HL-60/S4 (cell line): Measurements from ENCODE around the gene ARMCX5.

Experiments used
- in situ Hi-C: fragments of 300-500 bp; cut with MboI; formaldehyde crosslinking; loops from 2 replicates; pipeline ENCODE4 v1.14.3; 2022; ENCODE audit warnings: low sequenced_read_pairs

Gene ARMCX5

GRCh38 chrX:102599084-102599950 is at the start of gene ARMCX5:
ARMCX5 (plus strand) TSS chrX:102599515; CDS start chrX:102602142, 2,627 bp downstream.
- in situ Hi-C loops, result no loop called here

DNA sequence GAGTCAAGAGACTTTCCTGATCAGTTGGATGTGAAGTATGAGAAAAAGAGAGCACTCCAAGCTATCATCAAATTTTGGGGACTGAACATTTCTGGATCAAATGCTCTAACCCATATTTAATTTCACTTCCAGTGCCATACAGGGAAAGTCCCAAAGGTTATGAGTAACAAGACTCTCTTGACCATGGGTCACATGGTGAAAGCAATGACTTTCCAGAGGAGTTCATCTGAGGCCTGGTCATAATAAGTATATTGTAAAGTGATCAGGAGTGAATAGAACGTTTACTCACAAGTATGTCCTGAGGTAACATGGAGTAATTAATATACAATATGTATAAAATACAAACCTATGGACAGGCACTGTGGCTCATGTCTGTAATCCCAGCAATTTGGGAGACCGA is 40.7 kb upstream of the ARMCX5 start:
- in situ Hi-C loops, result no loop called here

DNA sequence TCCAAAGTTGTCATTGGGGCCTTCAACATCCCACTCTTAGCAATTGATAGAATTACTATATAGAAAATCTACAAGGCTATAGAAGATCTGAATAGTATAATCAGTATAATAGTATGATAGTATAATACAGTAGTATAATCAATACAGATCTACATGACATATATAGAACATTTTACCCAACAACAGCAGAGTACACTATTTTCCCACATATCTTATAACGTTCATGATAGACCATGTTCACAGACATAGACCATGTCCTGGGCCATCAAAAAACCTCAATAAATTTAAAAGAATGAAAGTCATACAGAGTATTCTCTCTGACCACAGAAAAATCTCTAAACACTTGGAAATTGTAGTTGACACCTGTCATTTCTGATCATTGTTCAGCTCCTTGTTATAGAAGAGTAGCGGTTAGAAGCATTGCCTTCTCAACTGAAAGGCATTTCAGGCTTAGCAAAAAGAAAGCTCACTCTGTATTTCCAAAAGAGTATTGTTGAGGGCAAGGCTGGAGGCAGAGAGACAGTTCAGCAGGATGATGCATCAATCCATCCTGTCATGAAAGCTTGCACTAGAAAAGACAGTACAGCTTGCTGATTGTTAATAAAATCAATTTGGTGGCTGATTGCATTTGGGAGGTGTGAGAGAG is 38.8 kb upstream of the ARMCX5 start:
- in situ Hi-C loops, result no loop called here

GRCh38 chrX:102580891-102581290 is 18.4 kb upstream of the ARMCX5 start:
- in situ Hi-C loops, result no loop called here

DNA sequence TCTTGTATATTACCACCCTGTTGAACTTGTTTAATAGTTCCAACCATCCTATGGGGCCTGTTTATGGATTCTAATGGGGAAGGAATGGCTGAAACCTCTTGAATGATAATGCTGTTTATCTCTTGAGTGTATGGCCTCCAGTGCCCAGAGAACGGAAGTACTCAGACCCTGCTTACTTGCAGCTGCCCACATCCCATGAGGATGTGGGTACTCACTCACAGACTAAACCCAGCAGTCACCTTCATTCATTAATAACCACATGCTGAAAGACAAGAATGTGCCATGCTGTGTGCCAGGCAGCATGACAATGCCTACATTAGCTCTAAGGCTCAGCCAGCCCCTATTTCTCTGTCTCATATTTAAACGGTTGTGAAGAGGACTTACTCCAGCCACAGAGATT is 5.9 kb upstream of the ARMCX5 start:
- in situ Hi-C loops, result no loop called here

DNA sequence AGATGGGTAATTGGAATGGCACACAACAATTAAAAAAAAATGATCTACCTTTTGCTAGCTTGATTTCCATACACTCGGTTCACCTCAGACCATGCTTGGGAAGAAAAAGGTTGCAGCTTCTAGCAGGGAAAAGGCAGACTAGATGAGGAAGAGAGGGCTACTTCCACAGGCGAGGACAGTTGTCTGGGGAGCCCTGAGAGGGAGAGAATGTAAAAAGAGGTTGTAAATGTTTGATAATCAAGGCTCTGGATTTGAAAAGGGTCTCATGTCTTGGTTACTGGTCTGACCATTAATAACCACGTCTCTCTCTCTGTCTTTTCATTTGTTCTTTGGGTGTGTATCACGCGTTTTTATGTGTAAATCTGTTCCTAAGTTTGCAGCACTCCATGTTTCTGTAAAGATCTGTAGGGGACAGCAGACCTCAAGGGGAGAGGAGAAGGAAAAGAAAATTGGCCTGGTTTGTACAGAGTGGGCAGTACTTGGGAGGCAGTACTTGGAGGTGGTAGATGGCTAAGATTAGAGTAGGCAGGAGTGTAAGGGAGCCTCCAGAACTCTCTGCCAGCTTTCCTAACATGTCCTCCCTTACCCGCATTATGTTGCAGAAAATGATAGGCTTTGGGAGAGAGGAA is 750 bp downstream of the ARMCX5 start:
- in situ Hi-C loops, result loop anchor here (25.0 kb wide), 1 partner anchor 112 kb away; the partner anchor contains the start of genes GPRASP2 and GPRASP3

GRCh38 chrX:102604327-102604726 is 5.0 kb downstream of the ARMCX5 start:
- in situ Hi-C loops, result loop anchor here (25.0 kb wide), 1 partner anchor 108 kb away; the partner anchor contains the start of genes GPRASP2 and GPRASP3

GRCh38 chrX:102606115-102606514 is 6.8 kb downstream of the ARMCX5 start:
- in situ Hi-C loops, result loop anchor here (25.0 kb wide), 1 partner anchor 106 kb away; the partner anchor contains the start of genes GPRASP2 and GPRASP3

- in situ Hi-C loops, result loop anchor here (25.0 kb wide), 1 partner anchor 101 kb away; the partner anchor contains the start of genes GPRASP2 and GPRASP3
Measured at GRCh38 chrX:102610905-102611304, 11.6 kb downstream of the ARMCX5 start.

- in situ Hi-C loops, result loop anchor here (25.0 kb wide), 1 partner anchor 88 kb away; the partner anchor contains the start of genes GPRASP2 and GPRASP3
Measured at GRCh38 chrX:102624105-102624504, 24.8 kb downstream of the ARMCX5 start.

- in situ Hi-C loops, result no loop called here
Measured at GRCh38 chrX:102627640-102628039, 28.3 kb downstream of the ARMCX5 start.

DNA sequence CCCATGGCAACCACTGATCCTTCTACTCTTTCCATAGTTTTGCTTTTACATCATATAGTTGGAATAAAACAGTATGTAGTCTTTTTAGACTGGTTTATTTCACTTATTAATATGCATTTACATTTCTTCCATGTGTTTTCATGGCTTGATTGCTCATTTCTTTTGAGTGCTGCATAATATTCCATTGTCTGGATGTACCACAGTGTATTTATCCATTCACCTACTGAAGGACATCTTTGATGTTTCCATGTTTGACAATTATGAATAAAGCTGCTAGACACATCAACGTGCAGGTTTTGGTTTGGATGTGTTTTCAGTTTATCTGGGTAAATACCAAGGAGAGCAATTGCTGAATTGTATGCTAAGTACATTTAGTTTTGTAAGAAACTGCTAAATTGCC is 38.2 kb downstream of the ARMCX5 start:
- in situ Hi-C loops, result no loop called here

DNA sequence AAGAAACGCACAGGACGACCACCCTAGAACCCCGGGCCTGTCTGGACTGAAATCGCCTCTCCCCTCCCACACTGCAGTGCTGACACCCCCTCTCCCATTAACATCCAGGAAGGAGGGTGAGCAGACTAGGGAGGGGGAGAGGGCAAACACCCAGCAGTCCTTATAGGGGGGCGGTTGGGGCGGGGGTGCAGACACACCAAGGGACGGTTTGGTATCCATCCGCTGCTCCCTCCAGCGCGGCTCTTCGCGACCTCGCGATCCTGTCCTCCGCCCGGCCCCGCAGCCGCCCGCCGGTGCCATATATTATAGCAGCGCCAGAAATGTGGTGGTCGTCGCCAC is 51.6 kb downstream of the ARMCX5 start:
- in situ Hi-C loops, result no loop called here

- in situ Hi-C loops, result no loop called here
Measured at GRCh38 chrX:102651242-102652011, 52.1 kb downstream of the ARMCX5 start, which contains the start of gene GPRASP1. GPRASP1 (plus strand) TSS chrX:102651483; CDS start chrX:102653914, 2,431 bp downstream.

DNA sequence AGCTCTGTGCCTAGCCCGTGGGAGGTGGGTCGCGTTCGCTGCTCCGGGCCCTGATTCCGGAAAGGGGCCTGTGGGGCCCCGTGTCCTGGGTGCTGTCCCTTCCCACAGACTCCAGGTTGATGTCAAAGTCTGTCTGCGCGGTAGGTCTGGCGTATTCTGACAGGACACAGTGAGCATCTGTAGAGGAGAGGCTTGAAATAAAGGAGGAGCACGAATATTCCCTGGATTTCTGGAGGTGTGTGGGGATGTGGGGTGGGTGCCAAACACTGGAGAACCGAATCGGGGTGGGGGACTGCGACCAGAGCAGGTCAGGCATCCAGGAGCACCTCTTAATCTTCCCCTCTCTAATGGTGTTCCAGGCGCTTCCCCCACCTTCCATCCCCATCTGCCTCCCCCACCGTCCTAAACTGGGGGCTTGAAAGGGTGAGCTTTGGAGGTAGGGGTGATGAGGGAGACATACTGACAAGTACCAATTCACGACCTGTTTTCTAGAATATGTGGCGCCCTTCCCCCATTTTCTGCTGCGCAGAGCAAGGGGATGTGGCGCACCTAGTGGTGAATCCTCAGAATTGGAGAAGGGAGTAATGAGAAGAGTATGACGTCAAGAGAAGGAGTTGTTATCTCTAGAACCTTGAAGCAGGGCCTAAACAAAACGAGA is 52.8 kb downstream of the ARMCX5 start:
- in situ Hi-C loops, result no loop called here
